ENCODE data around the gene PSMD10.
A peak's percentile ranks its signal among the peaks of the same experiment; 100 is the strongest.

The PSMD10 gene

GRCh38 chrX:108121291-108121690, 29.9 kb upstream of the PSMD10 start:
- Histone ChIP-seq H3K9me3 (ENCODE audit: control insufficient read depth, low read depth, low read length) (no peaks in the 10 kb centered on the region), H3K27me3 (ENCODE audit: control insufficient read depth, insufficient read depth, low read length) (no peaks in the 10 kb centered on the region), H3K36me3 (ENCODE audit: control insufficient read depth, low read depth, low read length) (no peaks in the 10 kb centered on the region), H3K4me1 (ENCODE audit: control insufficient read depth, low read depth, low read length) (peaks cover 8% of the 10 kb centered on the region), H3K4me3 (ENCODE audit: low read length) (no peak overlapping the region), H3K27ac (ENCODE audit: low read length) (no peak overlapping the region), H3K9ac (ENCODE audit: low read length) (no peak overlapping the region)

GRCh38 chrX:108117988-108118387, 26.6 kb upstream of the PSMD10 start:
- Histone ChIP-seq H3K4me1 (ENCODE audit: control insufficient read depth, low read depth, low read length) (no peaks in the 10 kb centered on the region), H3K9me3 (ENCODE audit: control insufficient read depth, low read depth, low read length) (no peaks in the 10 kb centered on the region), H3K4me3 (ENCODE audit: low read length) (no peak overlapping the region), H3K27ac (ENCODE audit: low read length) (no peak overlapping the region), H3K36me3 (ENCODE audit: control insufficient read depth, low read depth, low read length) (no peaks in the 10 kb centered on the region), H3K9ac (ENCODE audit: low read length) (no peak overlapping the region), H3K27me3 (ENCODE audit: control insufficient read depth, insufficient read depth, low read length) (no peaks in the 10 kb centered on the region)

DNA sequence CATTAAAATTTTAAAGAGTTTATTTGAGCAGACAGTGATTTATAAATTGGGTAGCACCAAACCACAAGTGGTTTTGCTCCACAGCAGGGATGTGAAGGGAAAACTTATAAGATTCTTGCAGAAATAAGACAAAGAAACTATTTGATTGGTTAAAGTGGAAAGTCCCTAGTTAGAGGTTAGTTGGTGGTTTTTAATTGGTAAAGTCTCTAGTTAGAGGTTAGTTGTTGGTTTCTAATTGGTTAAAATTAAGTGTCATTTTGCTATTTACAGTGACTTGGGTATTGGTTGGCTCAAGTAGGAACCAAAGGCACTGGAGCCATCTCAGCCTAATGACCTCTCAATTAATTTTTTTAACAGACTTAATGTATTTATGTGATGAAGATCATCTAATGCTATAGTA, 23.2 kb upstream of the PSMD10 start:
- Histone ChIP-seq H3K27me3 (ENCODE audit: control insufficient read depth, insufficient read depth, low read length) (no peaks in the 10 kb centered on the region), H3K9me3 (ENCODE audit: control insufficient read depth, low read depth, low read length) (no peaks in the 10 kb centered on the region), H3K9ac (ENCODE audit: low read length) (no peak overlapping the region), H3K27ac (ENCODE audit: low read length) (no peak overlapping the region), H3K4me1 (ENCODE audit: control insufficient read depth, low read depth, low read length) (no peaks in the 10 kb centered on the region), H3K36me3 (ENCODE audit: control insufficient read depth, low read depth, low read length) (no peaks in the 10 kb centered on the region), H3K4me3 (ENCODE audit: low read length) (no peak overlapping the region)

GRCh38 chrX:108105473-108105872, 14.1 kb upstream of the PSMD10 start:
- Histone ChIP-seq H3K4me3 (ENCODE audit: low read length) (no peak overlapping the region), H3K36me3 (ENCODE audit: control insufficient read depth, low read depth, low read length) (no peaks in the 10 kb centered on the region), H3K27ac (ENCODE audit: low read length) (no peak overlapping the region), H3K9ac (ENCODE audit: low read length) (no peak overlapping the region), H3K4me1 (ENCODE audit: control insufficient read depth, low read depth, low read length) (peaks cover 6% of the 10 kb centered on the region), H3K27me3 (ENCODE audit: control insufficient read depth, insufficient read depth, low read length) (no peaks in the 10 kb centered on the region), H3K9me3 (ENCODE audit: control insufficient read depth, low read depth, low read length) (no peaks in the 10 kb centered on the region)

DNA sequence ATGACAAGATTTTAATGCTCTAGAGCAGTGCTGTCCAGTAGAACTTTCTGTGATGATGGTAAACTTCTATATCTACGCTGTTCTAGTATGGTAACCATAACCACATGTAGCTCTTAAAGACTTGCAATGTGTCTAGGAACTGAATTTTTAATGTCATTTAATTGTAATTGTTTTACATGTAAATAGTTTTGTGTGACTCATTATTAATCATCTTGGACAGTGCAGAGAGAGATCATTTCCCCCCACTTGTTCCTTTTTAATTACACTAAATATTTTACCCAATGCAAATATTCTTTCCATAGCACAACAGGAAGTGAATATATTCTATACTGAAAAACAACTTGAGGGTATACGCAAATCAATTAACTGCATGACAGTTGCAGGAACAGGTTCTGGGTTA, 6.0 kb upstream of the PSMD10 start:
- Histone ChIP-seq H3K36me3 (ENCODE audit: control insufficient read depth, low read depth, low read length) (no peaks in the 10 kb centered on the region), H3K4me3 (ENCODE audit: low read length) (no peak overlapping the region)

DNA sequence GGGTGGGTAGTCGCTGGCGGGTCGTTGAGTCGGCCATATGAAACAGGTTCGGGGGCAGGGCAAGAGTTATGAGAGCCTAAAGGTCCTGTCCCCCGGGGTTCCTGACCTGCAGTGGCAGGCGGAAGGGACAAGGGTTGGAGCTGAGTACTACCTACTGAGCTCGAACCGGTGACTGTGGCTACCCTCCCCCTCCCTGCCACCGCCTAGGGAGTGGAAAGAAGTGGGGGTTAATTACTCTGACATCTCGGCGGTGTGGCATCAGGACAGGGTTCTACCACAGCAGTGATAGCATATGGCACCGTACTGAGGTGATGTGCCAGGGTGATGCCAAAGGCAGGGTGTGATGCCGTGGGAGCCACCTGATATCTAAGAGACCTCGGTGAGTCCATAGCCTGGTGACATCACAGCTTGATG, 543 bp upstream of the PSMD10 start:
- H3K9ac ChIP-seq (ENCODE audit: low read length), result no peak overlapping the region
- no peak overlapping the region for H3K27ac ChIP-seq (ENCODE audit: low read length)
- H3K4me1 ChIP-seq (ENCODE audit: control insufficient read depth, low read depth, low read length), result peaks cover 5% of the 10 kb centered on the region
- peaks cover 9% of the 10 kb centered on the region for H3K36me3 ChIP-seq (ENCODE audit: control insufficient read depth, low read depth, low read length)
- no peaks in the 10 kb centered on the region for H3K9me3 ChIP-seq (ENCODE audit: control insufficient read depth, low read depth, low read length)
- no peaks in the 10 kb centered on the region for H3K27me3 ChIP-seq (ENCODE audit: control insufficient read depth, insufficient read depth, low read length)
- peak overlapping the region; percentile 96 for H3K4me3 ChIP-seq (ENCODE audit: low read length)

More for the DNA sequence above, 6.0 kb upstream of the PSMD10 start:
- Histone ChIP-seq H3K4me1 (ENCODE audit: control insufficient read depth, low read depth, low read length) (peaks cover under 1% of the 10 kb centered on the region), H3K9me3 (ENCODE audit: control insufficient read depth, low read depth, low read length) (no peaks in the 10 kb centered on the region), H3K27ac (ENCODE audit: low read length) (no peak overlapping the region), H3K27me3 (ENCODE audit: control insufficient read depth, insufficient read depth, low read length) (no peaks in the 10 kb centered on the region), H3K9ac (ENCODE audit: low read length) (no peak overlapping the region)

DNA sequence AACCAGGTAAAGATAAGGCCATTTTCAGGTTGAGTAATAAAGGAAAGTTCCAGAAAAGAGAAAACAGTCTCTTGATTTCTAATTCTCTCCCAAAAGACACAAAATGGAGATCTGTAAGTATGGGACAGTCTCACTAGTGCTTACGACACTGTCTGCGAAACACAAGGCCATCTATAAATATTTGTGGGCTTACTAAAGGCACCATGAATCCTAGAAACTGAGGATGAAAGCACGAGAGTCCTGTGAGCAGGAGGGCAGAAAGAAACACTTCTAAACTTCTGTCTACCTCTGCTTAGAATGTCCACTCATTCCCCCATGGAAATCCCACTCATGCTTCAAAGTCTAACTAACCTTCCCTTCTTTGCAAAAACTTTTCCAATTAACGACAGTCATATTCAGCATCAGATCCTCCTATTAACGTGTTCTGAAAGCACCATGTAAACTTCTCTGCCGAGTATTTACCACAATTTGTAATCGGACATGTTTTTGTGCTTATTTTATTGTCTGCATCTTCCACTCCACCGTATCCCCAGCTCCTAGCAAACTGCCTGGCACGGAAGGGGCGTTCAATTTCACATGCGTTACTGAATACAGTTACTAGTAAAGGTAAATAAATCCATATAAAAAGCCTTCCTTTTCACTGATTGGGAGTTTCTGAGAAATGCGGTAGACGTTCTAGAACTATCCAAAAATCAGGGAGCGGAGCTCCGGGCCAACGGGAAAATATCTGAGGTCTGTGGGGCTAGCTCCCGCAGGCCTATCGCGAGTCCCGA, 665 bp downstream of the PSMD10 start:
- Histone ChIP-seq H3K9ac (ENCODE audit: low read length) (peak overlapping the region; percentile 94), H3K9me3 (ENCODE audit: control insufficient read depth, low read depth, low read length) (no peaks in the 10 kb centered on the region), H3K27ac (ENCODE audit: low read length) (peak overlapping the region; percentile 78), H3K27me3 (ENCODE audit: control insufficient read depth, insufficient read depth, low read length) (no peaks in the 10 kb centered on the region), H3K4me3 (ENCODE audit: low read length) (peak overlapping the region; percentile 96), H3K4me1 (ENCODE audit: control insufficient read depth, low read depth, low read length) (peaks cover 5% of the 10 kb centered on the region), H3K36me3 (ENCODE audit: control insufficient read depth, low read depth, low read length) (peaks cover 12% of the 10 kb centered on the region)

DNA sequence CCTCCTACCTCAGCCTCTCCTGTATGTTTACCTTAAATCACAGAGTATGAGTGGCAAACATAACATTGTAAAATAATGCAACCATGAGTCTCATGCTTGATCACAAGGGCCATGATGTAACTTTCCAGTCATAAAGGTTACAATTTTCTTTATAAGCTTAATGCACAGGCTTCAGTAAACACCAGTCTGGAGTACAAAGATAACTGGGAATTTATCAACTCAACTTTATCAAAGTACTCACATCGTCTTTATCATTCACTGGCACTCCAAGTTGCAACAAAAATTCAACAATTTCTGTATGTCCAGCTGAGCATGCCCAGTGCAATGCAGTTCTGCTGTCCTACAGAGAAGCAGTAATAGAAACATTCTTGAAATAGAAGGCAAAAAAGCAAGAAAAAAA, 2.8 kb downstream of the PSMD10 start:
- Histone ChIP-seq H3K4me3 (ENCODE audit: low read length) (no peak overlapping the region), H3K9ac (ENCODE audit: low read length) (no peak overlapping the region), H3K36me3 (ENCODE audit: control insufficient read depth, low read depth, low read length) (peaks cover 27% of the 10 kb centered on the region), H3K27me3 (ENCODE audit: control insufficient read depth, insufficient read depth, low read length) (no peaks in the 10 kb centered on the region), H3K9me3 (ENCODE audit: control insufficient read depth, low read depth, low read length) (no peaks in the 10 kb centered on the region), H3K27ac (ENCODE audit: low read length) (no peak overlapping the region), H3K4me1 (ENCODE audit: control insufficient read depth, low read depth, low read length) (peaks cover 5% of the 10 kb centered on the region)

DNA sequence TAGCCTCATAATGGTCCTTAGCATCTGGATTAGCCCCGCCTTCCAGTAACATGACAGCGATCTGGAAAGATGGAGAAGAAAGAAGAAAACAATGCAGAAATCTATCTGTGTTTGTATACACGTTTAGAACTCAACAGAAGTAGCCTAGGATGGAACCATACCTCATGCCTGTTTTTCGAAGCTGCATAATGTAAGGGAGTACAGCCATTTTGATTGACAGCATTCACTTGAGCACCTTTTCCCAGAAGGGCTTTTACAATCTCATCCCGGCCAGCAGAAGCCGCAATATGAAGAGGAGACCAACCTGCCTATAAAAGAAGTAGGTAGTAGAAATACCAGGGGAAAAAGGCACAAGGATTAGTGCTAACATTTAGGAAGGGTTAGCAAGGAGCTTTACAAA, 3.5 kb downstream of the PSMD10 start:
- Histone ChIP-seq H3K9me3 (ENCODE audit: control insufficient read depth, low read depth, low read length) (no peaks in the 10 kb centered on the region), H3K4me1 (ENCODE audit: control insufficient read depth, low read depth, low read length) (peaks cover 5% of the 10 kb centered on the region), H3K27ac (ENCODE audit: low read length) (no peak overlapping the region), H3K27me3 (ENCODE audit: control insufficient read depth, insufficient read depth, low read length) (no peaks in the 10 kb centered on the region), H3K9ac (ENCODE audit: low read length) (no peak overlapping the region), H3K4me3 (ENCODE audit: low read length) (no peak overlapping the region), H3K36me3 (ENCODE audit: control insufficient read depth, low read depth, low read length) (peaks cover 27% of the 10 kb centered on the region)

DNA sequence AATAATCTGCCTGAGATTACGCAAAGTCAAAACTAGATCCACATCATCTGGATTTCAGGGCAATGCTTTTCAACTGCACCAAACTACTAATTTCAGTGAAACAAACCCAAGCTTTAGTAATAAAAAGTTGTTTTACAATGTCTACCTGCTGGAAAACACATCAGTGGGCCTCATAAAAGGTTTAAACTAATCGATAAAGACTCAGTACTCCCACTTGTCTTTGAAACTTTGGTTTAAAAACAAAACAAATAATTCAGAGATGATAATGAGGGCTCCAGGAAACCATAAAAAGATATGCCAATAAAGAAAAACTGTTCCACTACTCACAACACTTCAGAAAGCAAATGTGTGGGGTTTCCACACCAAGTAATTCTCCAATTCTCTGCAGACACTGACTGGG, 10.2 kb downstream of the PSMD10 start:
- peaks cover 14% of the 10 kb centered on the region for H3K36me3 ChIP-seq (ENCODE audit: control insufficient read depth, low read depth, low read length)
- no peak overlapping the region for H3K27ac ChIP-seq (ENCODE audit: low read length)
- H3K9ac ChIP-seq (ENCODE audit: low read length), result no peak overlapping the region
- H3K4me3 ChIP-seq (ENCODE audit: low read length), result no peak overlapping the region
- H3K27me3 ChIP-seq (ENCODE audit: control insufficient read depth, insufficient read depth, low read length), result no peaks in the 10 kb centered on the region
- no peaks in the 10 kb centered on the region for H3K9me3 ChIP-seq (ENCODE audit: control insufficient read depth, low read depth, low read length)
- no peaks in the 10 kb centered on the region for H3K4me1 ChIP-seq (ENCODE audit: control insufficient read depth, low read depth, low read length)

- H3K27me3 ChIP-seq (ENCODE audit: control insufficient read depth, insufficient read depth, low read length), result no peaks in the 10 kb centered on the region
Observed at GRCh38 chrX:108072746-108073145, 18.6 kb downstream of the PSMD10 start.

GRCh38 chrX:108071578-108071977, 19.8 kb downstream of the PSMD10 start:
- H3K9ac ChIP-seq (ENCODE audit: low read length), result no peak overlapping the region

More at GRCh38 chrX:108072746-108073145, 18.6 kb downstream of the PSMD10 start:
- Histone ChIP-seq H3K27ac (ENCODE audit: low read length) (no peak overlapping the region), H3K36me3 (ENCODE audit: control insufficient read depth, low read depth, low read length) (no peaks in the 10 kb centered on the region), H3K4me3 (ENCODE audit: low read length) (no peak overlapping the region), H3K4me1 (ENCODE audit: control insufficient read depth, low read depth, low read length) (no peaks in the 10 kb centered on the region), H3K9ac (ENCODE audit: low read length) (no peak overlapping the region), H3K9me3 (ENCODE audit: control insufficient read depth, low read depth, low read length) (no peaks in the 10 kb centered on the region)

More at GRCh38 chrX:108071578-108071977, 19.8 kb downstream of the PSMD10 start:
- Histone ChIP-seq H3K27ac (ENCODE audit: low read length) (no peak overlapping the region), H3K27me3 (ENCODE audit: control insufficient read depth, insufficient read depth, low read length) (no peaks in the 10 kb centered on the region), H3K36me3 (ENCODE audit: control insufficient read depth, low read depth, low read length) (no peaks in the 10 kb centered on the region), H3K4me3 (ENCODE audit: low read length) (no peak overlapping the region), H3K4me1 (ENCODE audit: control insufficient read depth, low read depth, low read length) (peaks cover 7% of the 10 kb centered on the region), H3K9me3 (ENCODE audit: control insufficient read depth, low read depth, low read length) (no peaks in the 10 kb centered on the region)
